Upper lobe of right lung (tissue), 1 donor: ENCODE measurements around the gene MAP3K21. TPM values are rescaled to one million over a fixed set of nuclear protein-coding genes. Genes with fewer than 3 reads are reported as not detected.

ENCODE experiments used
- ATAC-seq: fragments of 200-7000 bp; cut with Tn5 transposase; one replicate; pipeline ENCODE4 v1.9.1; 2020; ENCODE audit warnings: mild to moderate bottlenecking, moderate library complexity
- DNase-seq: peaks from one replicate; pipeline ENCODE4 v3.0.0-alpha.2; 2020
- H3K27ac ChIP-seq: fragments of 200-600 bp; one replicate; pipeline ENCODE4 v1.8.0; 2022
- H3K27me3 ChIP-seq: fragments of 200-600 bp; one replicate; pipeline ENCODE4 v1.8.0; 2022; ENCODE audit warnings: mild to moderate bottlenecking
- H3K36me3 ChIP-seq: fragments of 200-600 bp; one replicate; pipeline ENCODE4 v1.8.0; 2022
- H3K4me1 ChIP-seq: fragments of 200-600 bp; one replicate; pipeline ENCODE4 v1.8.0; 2022
- H3K4me3 ChIP-seq: fragments of 200-600 bp; one replicate; pipeline ENCODE4 v1.8.0; 2022; ENCODE audit warnings: mild to moderate bottlenecking
- H3K9me3 ChIP-seq: fragments of 200-600 bp; one replicate; pipeline ENCODE4 v1.8.0; 2022
- CTCF ChIP-seq: fragments of 200-600 bp; IDR thresholded peaks from one replicate; pipeline ENCODE4 v1.8.0; 2022; ENCODE audit warnings: antibody characterized with exemption
- intact Hi-C: fragments of 100-400 bp; cut with DNase I; formaldehyde crosslinking; loops from one replicate; pipeline ENCODE4 v1.11.0; 2022
- total RNA-seq: library from RNA; stranded (reverse); fragmentation: NEBNext Ultra II Directional; extraction: Animal tissue kit (Norgen Biotek cat#: 25700); gene quantifications from one replicate; pipeline ENCODE4 v1.2.1, GENCODE V29; 2021
- donor health status: DM: no; HTN: yes; CAD: no; lungs with severe emphysema.

The MAP3K21 gene
- total RNA-seq, 1 donor from 2014 or later, result 9.1 TPM

GRCh38 chr1:233390842-233391737, 63.6 kb downstream of the MAP3K21 start:
- no peak overlapping the region for H3K27ac ChIP-seq
- DNase-seq (no peak), ATAC-seq (no peak)
- intact Hi-C loops, result no loop called here
- H3K9me3 ChIP-seq, result no peaks in the 10 kb centered on the region
- no peak for TF ChIP-seq CTCF
- no peaks in the 10 kb centered on the region for H3K27me3 ChIP-seq
- no peak overlapping the region for H3K4me3 ChIP-seq
- H3K4me1 ChIP-seq, result no peaks in the 10 kb centered on the region
- no peaks in the 10 kb centered on the region for H3K36me3 ChIP-seq

- no peak for DNase-seq
- Histone ChIP-seq H3K4me1 (no peaks in the 10 kb centered on the region), H3K4me3 (no peak overlapping the region), H3K36me3 (no peaks in the 10 kb centered on the region), H3K9me3 (no peaks in the 10 kb centered on the region), H3K27ac (no peak overlapping the region), H3K27me3 (no peaks in the 10 kb centered on the region)
- no peak for ATAC-seq
- TF ChIP-seq CTCF, result no peak
- intact Hi-C loops, result no loop called here
Observed at GRCh38 chr1:233393084-233393840, 65.7 kb downstream of the MAP3K21 start.

- no peaks in the 10 kb centered on the region for H3K27me3 ChIP-seq
- H3K36me3 ChIP-seq, result no peaks in the 10 kb centered on the region
- no peak overlapping the region for H3K27ac ChIP-seq
- no peaks in the 10 kb centered on the region for H3K9me3 ChIP-seq
- DNase-seq, result no peak
- H3K4me1 ChIP-seq, result no peaks in the 10 kb centered on the region
- intact Hi-C loops, result no loop called here
- TF ChIP-seq CTCF, result no peak
- ATAC-seq, result no peak
- no peak overlapping the region for H3K4me3 ChIP-seq
Observed at GRCh38 chr1:233393926-233394680, 66.6 kb downstream of the MAP3K21 start.

- no peaks in the 10 kb centered on the region for H3K9me3 ChIP-seq
- ATAC-seq, result peak; percentile 85
Observed at GRCh38 chr1:233394860-233395717, 67.6 kb downstream of the MAP3K21 start.

More at GRCh38 chr1:233394860-233395717, 67.6 kb downstream of the MAP3K21 start:
- Histone ChIP-seq H3K4me1 (no peaks in the 10 kb centered on the region), H3K36me3 (no peaks in the 10 kb centered on the region), H3K27ac (no peak overlapping the region), H3K27me3 (no peaks in the 10 kb centered on the region), H3K4me3 (no peak overlapping the region)
- DNase-seq, result no peak
- intact Hi-C loops, result no loop called here
- TF ChIP-seq CTCF, result peak; percentile 69
